Spleen (tissue), 7 donors: Measurements from ENCODE around the gene ZNF512B.

Source experiments
- CTCF ChIP-seq, 11 experiments: fragments of 200-600 bp in 7 of 11; fragments of 450-650 bp in 4 of 11; sonication (generic) in 4 of 11; IDR thresholded peaks in 8 of 11; conservative IDR thresholded peaks in 3 of 11; 1 replicate in 7 of 11; 2 replicates in 4 of 11; pipeline versions ENCODE4 v1.4.0 to v1.8.0; 2016 to 2021; ENCODE audit warnings: antibody characterized with exemption in 11 of 11, inconsistent platforms in 4 of 11, mild to moderate bottlenecking in 1 of 11
- POLR2A ChIP-seq, 3 donors: fragments of 450-650 bp; IDR thresholded peaks; one replicate each; pipeline ENCODE4 v1.5.1; 2017; ENCODE audit warnings: antibody characterized with exemption in 3 of 3, mild to moderate bottlenecking in 1 of 3
- donor health status: DM: no; HTN: no; CAD: no; lungs with moderate emphysema.
- donor health status: DM: no; HTN: no; CAD: no.
- donor health status: DM: no; HTN: no; CAD: no.

DNA sequence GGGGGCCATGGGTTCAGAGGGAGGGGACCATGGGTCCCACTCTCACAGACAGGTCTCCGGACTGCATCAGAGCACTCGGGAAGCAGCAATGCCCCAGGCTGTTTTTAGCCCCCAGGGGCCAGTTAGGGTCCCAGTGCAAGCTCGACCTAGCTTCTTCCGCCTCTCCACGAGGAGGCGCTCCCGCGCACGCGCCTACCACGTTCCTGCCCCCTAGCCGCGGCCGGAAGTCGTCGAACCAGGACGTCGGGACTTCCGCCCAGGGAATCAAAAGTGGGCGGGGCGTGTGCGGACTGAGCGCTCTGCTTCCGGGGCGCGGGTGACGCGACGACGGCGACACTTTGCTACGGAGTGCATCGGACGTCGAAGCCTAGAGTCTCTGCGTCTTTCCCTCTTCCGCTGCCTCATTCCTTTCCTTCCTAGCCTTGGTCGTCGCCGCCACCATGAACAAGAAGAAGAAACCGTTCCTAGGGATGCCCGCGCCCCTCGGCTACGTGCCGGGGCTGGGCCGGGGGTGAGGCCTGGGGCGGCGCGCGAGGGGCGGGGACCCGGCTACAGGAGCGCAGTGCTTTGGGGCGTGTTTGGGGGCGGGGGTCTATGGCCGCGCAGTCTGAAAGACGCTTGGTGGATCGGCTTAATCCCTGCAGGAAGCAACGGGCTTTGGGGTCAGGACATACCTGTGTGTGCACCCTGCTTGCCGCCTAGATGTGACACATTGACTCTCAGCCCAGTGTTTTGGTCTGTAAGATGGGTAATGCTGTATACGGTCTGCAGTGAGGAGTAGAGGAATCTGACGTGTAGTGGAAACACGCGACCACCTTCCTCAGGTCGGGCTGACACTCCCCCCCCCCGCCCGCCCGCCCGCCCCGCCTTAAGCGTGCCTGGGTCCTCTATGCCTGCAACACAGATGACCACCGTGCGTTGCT, 11.3 kb upstream of the ZNF512B start, which contains the start of gene PRPF6:
- peak; percentile 59 to 90 (median 84) for TF ChIP-seq CTCF (IDR thresholded peaks at IDR 0.05 in 8 of 11, conservative IDR thresholded peaks at IDR 0.05 in 3 of 11)
- TF ChIP-seq POLR2A (IDR thresholded peaks at IDR 0.05) = peak in 1 of 3 donors; percentile 15
